Activated CD4-positive, alpha-beta T cell treated with anti-CD3 and anti-CD28 coated beads, Interleukin-2, amount 50 U/mL, for 48 hours (primary cell): ENCODE measurements around the gene P2RX3.
"Not testable (repeated sequence)": the region's sequence is repeated elsewhere in the genome, so short reads cannot be mapped to it uniquely, and the experiment has no call there.

Experiments
- DNase-seq, 2 experiments: peaks; one replicate each; pipeline ENCODE4 v3.0.0-alpha.2; 2020

Gene P2RX3

GRCh38 chr11:57338142-57338541, at the start of gene P2RX3:
P2RX3 (plus strand) TSS chr11:57338352; CDS start chr11:57338551, 199 bp downstream.
- no peak for DNase-seq

- DNase-seq, result no peak
Measured at GRCh38 chr11:57288771-57289579, 49.2 kb upstream of the P2RX3 start.

DNA sequence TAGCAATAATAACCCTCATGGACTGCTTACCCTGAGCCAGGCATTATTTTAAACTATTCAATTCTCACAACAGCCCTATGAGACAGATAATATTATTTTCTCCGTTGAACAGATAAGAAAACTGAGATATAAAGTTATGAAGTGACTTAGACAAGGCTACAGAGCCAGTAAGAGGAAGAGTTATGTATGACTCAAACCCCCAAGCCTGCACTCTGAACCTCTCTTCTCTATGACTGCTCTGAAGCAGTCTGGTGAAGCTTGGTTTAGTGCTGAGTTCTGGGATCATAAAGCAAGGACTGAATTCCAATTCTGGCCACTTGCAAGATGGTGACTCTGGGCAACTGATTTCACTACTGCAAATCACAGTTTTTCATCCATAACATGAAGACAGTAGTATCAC, 47.9 kb upstream of the P2RX3 start:
- no peak for DNase-seq

DNA sequence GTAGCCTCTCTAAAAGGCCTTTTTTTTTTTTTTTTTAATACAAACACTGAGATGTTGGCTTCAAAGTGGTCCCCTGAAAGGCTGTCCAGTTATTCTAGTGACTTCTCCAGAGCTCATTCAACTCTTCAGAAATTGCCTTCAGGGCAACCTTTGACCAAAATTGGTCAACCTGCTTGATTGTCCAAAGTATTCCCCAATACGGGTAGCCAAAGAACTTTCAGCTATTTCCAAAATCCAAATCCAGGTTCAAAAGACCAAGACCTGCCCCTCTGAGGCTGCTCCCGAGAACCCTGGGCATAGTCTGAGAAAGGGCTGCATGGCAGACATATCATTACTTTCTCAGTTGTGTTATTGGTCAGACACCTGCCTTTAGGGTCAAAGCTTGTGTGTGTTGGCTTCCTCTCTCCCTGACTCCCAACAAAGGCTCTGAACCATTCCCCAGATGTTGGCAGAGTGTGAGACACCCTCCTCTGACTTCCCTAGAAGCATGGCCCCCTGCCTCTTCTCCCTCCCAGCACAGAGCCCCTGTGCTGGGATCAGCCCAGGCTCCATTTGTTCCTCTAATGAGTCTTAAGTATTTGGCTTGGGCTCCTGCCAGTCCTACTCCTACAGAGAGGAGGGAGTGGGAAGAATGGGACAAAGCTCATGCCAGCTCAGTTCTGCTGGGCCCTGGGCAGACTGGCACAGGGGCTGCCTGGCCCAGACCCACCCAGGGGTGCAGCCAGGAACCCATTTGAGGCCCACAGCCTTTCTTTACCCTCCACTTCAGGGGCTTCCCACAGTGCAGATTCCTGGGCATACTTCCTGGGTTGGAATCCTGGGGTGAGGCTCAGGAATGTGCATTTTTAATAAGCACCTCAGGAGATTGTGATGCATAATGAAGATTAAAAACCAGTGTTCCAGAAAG, 43.7 kb upstream of the P2RX3 start:
- no peak for DNase-seq

- not testable (repeated sequence) for DNase-seq
Measured at GRCh38 chr11:57296205-57296604, 41.9 kb upstream of the P2RX3 start.

GRCh38 chr11:57297221-57297620, 40.9 kb upstream of the P2RX3 start:
- DNase-seq, result no peak

- DNase-seq, result no peak
Measured at GRCh38 chr11:57299150-57299737, 38.9 kb upstream of the P2RX3 start.

DNA sequence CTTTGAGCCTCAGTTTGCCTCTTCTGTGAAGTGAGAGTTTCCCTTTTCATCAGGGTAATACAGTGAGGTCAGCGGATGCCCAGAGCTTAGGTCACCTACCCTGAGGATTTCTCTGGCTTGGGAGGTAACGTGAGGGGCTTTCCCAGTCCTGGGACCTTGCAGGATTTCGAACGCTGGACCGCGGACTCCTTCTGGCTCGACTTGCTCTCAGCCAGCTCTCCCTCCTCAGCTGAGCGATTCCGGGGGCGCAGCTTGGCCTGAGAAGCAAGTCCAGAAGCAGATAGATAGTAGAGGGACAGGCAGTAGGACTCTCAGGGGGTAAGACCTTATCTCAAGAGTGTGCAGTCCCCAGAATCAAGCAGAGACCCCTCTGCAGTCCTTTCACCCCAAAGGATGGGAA, 37.4 kb upstream of the P2RX3 start:
- no peak for DNase-seq

DNA sequence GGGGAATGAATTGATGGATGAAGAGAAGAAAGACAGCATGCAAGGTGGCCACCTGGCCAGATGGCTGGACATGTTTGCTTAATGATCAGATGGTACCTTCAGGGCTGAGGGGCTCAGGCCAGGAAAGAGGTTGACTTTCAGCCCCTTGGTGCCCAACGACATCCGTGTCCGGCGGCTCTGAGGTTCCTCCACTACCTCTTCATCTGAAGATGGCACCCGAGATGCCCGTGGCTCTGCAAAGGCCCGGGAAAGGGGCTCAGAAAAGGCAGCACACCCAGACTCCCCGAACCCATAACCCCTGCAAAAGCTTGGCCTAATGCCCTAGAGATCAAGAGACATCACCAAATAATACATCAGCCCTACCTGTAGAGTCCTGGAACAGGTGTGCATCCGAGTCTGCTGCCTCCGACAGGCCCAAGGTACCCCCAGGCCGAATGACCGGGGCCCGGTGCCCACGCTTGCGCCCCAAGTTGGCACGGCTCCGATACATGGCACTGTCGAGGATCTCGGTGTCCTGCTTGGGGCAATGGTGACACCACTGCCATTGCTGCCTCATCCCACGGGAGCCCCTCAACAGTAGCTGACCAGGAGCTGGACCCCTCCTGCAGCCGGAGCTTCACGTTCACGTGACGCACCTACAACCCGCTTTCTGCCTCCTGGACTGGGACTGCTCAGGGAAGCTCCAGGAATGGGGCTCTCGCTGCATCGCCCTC, 36.3 kb upstream of the P2RX3 start:
- DNase-seq, result no peak

DNA sequence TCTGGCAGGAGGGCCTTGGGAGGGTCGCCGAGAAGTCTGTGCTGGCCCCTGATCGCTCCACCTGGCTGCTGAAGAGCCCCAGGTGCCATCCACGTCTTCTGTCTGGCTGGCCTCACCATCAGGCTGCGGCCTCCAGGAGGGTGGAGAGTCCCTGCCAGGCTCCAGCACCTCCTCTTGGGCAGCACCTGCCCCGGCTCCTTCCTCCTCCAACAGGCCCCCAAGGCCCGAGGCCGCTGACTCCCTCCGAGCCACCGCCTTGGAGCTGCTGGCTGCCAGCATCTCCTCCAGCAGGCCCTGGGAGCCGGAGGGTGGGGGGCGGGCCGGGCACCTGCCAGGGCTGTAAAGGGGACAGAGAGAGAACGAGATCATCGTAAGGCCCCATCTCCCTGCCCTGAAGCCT, 35.7 kb upstream of the P2RX3 start:
- DNase-seq, result no peak

GRCh38 chr11:57303280-57303989, 34.7 kb upstream of the P2RX3 start:
- DNase-seq, result no peak

- DNase-seq, result no peak
Measured at GRCh38 chr11:57303990-57304579, 34.1 kb upstream of the P2RX3 start.

GRCh38 chr11:57305523-57305922, 32.6 kb upstream of the P2RX3 start:
- no peak for DNase-seq

- DNase-seq, result no peak
Measured at GRCh38 chr11:57306161-57306876, 31.8 kb upstream of the P2RX3 start.

- DNase-seq, result no peak
Measured at GRCh38 chr11:57306940-57307565, 31.1 kb upstream of the P2RX3 start.

DNA sequence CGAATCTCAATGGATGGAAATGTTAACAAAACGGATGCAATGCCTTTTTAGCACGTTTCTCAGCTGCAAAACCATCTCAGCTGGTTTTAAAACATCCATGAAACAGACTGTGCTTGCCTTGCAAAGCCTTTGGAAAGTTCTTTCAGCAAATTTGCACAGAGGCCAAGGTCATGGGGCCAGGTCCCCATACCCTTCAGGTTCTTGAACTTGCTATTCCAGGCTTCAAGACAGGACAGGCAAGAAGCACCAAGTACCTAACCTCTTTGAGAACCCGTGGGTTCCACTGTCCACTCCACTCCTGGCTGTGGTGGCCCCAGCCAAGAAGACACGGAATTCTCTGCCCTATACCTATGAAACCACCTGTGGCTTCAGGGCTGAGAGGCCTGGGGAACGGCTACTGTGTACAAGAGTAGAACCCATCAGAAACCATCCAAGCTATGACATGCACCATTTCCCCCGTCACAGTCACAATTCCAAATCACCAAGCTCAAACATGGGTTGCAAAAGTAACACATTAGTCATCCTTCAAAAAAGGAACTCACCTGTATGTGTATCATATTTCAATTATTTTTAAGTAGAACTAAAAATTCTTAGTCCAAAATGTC, 30.4 kb upstream of the P2RX3 start:
- DNase-seq, result no peak

- DNase-seq, result no peak
Measured at GRCh38 chr11:57308426-57309060, 29.6 kb upstream of the P2RX3 start.

DNA sequence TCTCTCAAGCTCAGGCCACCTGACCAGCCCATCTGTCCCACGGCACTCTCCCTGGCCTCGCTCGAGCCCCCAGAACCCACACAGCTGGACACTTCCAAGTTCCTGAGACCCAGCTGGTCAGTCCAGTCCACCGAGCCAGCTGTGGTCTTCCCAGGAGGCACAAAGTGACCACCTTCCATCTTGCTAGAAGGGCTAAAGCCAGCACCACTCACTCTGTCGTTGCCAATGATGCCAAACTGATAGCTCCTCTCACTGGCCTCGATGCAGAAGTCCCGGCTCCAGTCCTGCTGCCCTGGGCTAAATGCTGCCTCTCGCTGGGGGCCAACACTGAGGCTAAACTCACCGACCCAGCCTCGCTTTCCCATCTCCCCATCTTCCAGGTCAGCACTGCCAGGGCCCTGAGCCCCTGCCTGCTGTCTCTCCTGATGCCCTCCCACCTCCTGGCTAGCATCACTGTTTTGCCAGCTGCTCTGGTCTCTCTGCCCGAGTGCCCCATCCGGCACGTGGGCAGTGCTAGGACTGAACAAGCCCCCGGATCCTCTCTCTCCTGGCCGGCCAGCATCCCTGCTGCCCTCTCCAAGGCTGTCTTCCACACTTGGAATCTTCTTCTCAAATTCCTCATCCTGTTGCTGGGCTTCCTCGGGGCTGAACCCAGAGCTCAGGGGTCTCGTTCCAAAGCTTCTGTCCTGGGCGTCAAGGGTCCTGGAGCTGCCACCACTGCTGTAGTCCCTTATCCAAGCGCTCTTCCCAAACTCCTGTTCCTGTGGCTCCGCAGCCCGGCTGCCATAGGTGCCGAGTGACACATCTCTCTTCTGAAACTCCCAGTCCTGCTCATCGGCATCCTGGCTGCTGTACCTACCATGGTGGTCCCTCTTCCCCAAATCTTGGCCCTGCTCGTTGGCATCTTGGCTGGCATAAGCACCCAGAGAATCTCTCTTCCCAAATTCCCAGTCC, 28.8 kb upstream of the P2RX3 start:
- DNase-seq, result no peak
